Limb (tissue), 2 donors: ENCODE measurements around the gene LSAMP.
"Not testable (repeated sequence)": the region's sequence is repeated elsewhere in the genome, so short reads cannot be mapped to it uniquely, and the experiment has no call there.

Experiments used
- DNase-seq, 2 donors: peaks; one replicate each; pipeline ENCODE4 v3.0.0-alpha.2; 2016; ENCODE audit errors: extremely low spot score in 2 of 2

Gene LSAMP

GRCh38 chr3:115855911-115856310 lies 589.4 kb downstream of the LSAMP start:
- DNase-seq = no peak

GRCh38 chr3:115853104-115853503 lies 592.2 kb downstream of the LSAMP start:
- no peak for DNase-seq

GRCh38 chr3:115852278-115852677 lies 593.0 kb downstream of the LSAMP start:
- DNase-seq = no peak

GRCh38 chr3:115851571-115851970 lies 593.7 kb downstream of the LSAMP start:
- DNase-seq = no peak

GRCh38 chr3:115848641-115849040 lies 596.6 kb downstream of the LSAMP start:
- DNase-seq = no peak

- no peak for DNase-seq
Measured at GRCh38 chr3:115845986-115846385, 599.3 kb downstream of the LSAMP start.

GRCh38 chr3:115844729-115845128 lies 600.6 kb downstream of the LSAMP start:
- DNase-seq = not testable (repeated sequence)

GRCh38 chr3:115843206-115843605 lies 602.1 kb downstream of the LSAMP start:
- no peak for DNase-seq

GRCh38 chr3:115839246-115839645 lies 606.0 kb downstream of the LSAMP start:
- no peak for DNase-seq

GRCh38 chr3:115838786-115839185 lies 606.5 kb downstream of the LSAMP start:
- DNase-seq = no peak

- no peak for DNase-seq
Measured at GRCh38 chr3:115836944-115837343, 608.3 kb downstream of the LSAMP start.

- DNase-seq = no peak
Measured at GRCh38 chr3:115835946-115836345, 609.3 kb downstream of the LSAMP start.

GRCh38 chr3:115834068-115834467 lies 611.2 kb downstream of the LSAMP start:
- no peak for DNase-seq

GRCh38 chr3:115833074-115833473 lies 612.2 kb downstream of the LSAMP start:
- no peak for DNase-seq

GRCh38 chr3:115832265-115832664 lies 613.0 kb downstream of the LSAMP start:
- no peak for DNase-seq

- no peak for DNase-seq
Measured at GRCh38 chr3:115831864-115832263, 613.4 kb downstream of the LSAMP start.

GRCh38 chr3:115830764-115831395 lies 614.4 kb downstream of the LSAMP start:
- DNase-seq = no peak

- DNase-seq = no peak
Measured at GRCh38 chr3:115828401-115828800, 616.9 kb downstream of the LSAMP start.

GRCh38 chr3:115827495-115827894 lies 617.8 kb downstream of the LSAMP start:
- DNase-seq = no peak

GRCh38 chr3:115825046-115825445 lies 620.2 kb downstream of the LSAMP start:
- DNase-seq = no peak

GRCh38 chr3:115823083-115823482 lies 622.2 kb downstream of the LSAMP start:
- DNase-seq = no peak

GRCh38 chr3:115822579-115822978 lies 622.7 kb downstream of the LSAMP start:
- DNase-seq = no peak

- DNase-seq = peak; percentile 65 to 89
Measured at GRCh38 chr3:115819785-115820384, 625.4 kb downstream of the LSAMP start.
